HG03571 (cell line): Measurements from ENCODE around the gene PRM2.

ENCODE experiments used
- ATAC-seq: cut with Tn5 transposase; IDR thresholded peaks from one replicate; pipeline ENCODE4 v1.9.1; 2021; ENCODE audit not compliant: unreplicated experiment

The PRM2 gene, protein sequence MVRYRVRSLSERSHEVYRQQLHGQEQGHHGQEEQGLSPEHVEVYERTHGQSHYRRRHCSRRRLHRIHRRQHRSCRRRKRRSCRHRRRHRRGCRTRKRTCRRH

DNA sequence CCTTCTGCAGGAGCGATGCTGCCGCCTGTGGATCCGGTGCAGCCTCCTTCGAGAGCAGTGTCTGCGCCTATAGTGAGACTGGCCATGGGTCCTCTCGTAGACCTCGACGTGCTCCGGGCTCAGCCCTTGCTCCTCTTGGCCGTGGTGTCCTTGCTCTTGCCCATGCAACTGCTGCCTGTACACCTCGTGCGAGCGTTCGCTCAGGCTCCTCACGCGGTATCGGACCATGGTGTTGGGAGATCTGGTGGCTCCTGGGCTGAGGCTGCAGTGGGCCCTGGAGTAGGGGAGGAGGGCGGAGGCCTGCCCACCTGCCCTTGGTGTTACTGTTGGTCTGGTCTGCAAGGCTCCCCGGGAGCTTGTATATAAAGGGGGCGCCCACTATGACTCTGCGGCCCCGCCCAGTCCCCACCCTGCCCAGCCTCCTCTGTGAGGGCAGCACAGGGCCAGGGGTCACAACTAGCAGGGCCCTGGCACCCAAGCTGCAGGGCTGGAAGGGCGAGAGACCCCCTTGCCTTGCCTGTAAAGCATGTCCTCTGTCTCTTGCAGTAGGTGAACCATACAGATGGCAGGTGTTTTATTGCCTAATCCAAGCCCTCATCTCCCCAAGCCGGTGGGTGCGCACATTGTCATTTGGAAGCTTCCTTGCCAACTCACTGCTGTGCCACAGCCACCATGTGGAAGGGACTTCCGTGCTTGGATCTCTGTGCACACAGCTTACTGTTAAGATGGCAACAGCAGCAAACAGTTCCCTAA, at the start of gene PRM2:
PRM2 (minus strand) TSS at position 338 of the 753 bp plus-strand sequence; CDS start at position 228, 110 bp downstream.
- ATAC-seq, result no peak

DNA sequence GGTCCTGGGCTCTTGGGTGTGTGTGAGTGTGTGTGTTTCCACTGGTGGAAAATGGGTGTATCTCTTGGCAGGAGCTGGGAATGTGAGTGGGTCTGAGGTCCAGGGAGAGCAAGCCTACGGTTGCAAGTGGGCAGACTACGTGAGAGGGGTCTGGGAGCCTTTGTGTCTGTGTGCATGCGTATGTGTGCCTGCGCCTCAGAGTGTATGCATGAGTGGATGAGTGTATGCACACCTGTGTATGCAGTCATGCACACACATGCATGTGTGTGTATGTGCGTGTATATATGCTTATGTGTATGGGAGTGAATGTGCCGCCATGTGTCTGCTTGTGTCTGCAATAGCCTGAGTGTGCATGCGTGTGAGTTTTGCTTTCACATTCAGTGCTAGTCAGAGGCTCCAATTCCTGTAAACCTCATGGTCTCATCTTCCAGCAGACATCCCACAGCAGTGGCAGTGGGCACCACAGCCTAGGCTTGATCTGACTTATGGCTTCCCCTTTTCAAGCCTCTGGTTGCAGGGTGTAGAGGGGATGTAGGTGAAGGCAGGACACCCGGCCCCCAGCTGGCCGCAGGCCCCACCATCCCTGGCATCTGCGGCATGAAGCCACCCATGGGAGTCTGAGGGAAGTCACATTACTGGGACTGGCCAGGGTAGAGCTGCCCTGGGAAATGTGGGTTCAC, 49.3 kb upstream of the PRM2 start:
- no peak for ATAC-seq

DNA sequence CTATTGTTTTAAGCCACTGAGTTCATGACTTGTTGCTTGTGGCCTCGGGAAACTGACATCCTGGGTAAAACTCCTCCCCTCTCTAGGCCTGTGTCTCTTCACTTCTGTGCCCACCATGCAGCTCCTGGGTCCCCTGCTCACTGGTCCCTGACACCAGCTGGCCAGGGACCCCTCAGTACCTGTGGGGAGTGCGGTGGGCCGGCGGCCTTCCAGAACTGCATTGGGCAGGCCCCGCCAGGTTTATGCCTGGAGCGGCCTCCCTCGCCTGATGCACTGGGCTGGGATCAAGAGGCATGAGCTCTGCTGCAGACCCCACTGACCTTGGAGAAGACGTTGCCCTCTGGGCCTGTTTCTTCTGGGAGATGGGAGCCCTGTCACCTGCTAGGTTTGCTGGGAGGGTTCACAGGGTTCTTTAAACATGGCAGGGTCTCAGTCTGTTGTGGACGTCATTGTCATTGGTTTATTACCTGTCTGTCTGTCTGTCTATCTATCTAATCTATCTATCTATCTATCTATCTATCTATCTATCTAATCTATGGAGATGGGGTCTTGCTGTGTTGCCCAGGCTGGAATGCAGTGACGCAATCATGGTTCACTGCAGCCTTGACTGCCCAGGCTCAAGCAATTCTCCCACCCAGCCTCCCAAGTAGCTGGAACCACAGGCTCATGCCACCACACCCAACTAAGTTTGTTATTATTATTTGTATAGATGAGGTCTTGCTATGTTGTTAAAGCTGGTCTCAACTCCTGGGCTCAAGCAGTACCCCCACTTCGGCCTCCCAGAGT, 47.5 kb upstream of the PRM2 start:
- no peak for ATAC-seq

DNA sequence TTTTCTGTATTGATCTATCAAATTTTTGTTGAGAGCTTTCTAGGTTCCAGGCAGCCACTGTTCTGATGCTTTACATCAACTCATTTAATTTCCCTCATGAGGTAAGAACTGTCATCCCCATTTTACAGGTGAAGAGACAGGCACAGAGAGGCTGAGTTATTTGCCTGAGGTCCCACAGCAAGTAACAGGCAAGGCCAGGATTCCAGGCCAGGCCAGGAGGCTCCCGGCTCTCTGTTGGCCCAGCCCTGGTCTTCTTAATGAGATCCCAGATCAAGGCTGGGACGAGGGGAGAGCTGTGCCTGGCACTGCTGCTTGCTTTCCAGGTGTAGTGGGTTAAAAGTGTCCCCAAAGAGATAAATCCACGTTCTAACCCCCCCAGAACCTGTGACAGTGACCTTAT, 46.5 kb upstream of the PRM2 start:
- no peak for ATAC-seq

DNA sequence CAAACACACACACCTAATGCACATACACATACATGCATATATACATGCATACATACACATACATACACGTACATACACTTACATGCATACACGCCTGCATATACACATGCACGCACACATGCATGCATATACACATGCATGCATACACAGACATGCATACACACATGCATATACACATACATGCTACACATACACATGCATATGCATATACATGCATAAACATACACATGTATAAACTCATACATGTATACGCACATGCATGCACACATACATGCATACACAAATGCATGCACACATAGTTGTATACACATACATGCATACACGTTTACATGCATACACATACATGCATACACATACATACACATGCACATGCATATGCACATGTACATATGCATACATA, 45.4 kb upstream of the PRM2 start:
- no peak for ATAC-seq

DNA sequence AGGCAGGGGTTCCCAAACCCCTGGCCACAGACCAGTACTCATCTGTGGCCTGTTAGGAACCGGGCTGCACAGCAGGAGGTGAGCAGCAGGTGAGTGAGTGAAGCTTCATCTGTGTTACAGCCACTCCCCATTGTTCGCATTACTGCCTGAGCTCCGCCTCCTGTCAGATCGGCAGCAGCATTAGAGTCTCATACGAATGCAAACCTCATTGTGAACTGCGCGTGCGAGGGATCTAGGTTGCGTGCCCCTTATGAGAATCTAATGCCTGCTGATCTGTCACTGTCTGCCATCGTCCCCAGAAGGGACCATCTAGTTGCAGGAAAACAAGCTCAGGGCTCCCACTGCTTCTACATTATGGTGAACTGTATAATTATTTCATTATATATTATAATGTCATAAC, 43.9 kb upstream of the PRM2 start:
- no peak for ATAC-seq

DNA sequence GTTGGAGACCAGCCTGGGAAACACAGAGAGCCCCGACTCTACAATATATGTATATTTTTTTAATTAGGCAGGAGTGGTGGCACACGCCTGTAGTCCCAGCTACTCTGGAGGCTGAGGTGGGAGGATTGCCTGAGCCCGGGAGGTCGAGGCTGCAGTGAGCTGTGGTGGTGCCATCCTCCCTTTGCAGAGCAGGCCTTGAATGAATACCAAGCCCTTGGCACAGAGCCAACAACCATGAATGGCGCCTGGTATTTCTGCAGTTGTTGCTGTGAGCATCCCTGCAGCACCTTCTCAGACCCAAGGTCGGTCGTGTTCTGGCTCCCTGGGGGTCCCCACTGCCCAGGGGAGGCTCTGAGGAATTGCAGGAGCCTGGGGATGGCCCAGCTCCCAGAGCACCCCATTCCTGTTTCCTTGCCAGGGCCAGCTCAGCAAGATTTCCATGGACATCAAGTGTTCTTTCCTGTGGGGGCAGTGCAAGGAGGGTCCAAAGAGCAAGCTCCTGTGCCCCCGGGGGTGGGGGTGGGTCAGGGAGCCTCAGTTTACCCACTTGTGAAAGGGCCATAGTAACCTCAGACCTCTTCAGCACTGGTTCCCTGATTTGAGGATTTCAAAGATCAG, 43.4 kb upstream of the PRM2 start:
- ATAC-seq, result no peak

DNA sequence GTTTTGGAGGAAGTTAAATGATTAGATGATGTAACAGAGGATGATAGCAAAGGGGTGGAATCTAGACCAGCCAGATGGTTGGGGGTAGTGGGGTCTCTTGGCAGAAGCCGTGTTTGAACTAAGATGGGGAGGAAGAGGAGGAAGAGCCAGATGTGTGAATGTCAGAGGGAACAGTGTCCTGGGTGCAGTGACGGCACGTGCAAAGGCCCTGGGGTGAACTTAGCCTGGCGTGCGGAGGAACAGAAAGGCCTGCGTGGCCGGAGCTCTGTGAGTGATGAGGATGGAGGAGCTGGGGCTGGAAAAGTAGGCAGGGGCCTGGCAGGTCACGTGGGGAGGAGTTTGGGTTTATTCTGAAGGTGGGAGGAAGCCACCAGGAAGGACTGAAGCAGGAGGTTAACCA, 42.5 kb upstream of the PRM2 start:
- ATAC-seq, result no peak

DNA sequence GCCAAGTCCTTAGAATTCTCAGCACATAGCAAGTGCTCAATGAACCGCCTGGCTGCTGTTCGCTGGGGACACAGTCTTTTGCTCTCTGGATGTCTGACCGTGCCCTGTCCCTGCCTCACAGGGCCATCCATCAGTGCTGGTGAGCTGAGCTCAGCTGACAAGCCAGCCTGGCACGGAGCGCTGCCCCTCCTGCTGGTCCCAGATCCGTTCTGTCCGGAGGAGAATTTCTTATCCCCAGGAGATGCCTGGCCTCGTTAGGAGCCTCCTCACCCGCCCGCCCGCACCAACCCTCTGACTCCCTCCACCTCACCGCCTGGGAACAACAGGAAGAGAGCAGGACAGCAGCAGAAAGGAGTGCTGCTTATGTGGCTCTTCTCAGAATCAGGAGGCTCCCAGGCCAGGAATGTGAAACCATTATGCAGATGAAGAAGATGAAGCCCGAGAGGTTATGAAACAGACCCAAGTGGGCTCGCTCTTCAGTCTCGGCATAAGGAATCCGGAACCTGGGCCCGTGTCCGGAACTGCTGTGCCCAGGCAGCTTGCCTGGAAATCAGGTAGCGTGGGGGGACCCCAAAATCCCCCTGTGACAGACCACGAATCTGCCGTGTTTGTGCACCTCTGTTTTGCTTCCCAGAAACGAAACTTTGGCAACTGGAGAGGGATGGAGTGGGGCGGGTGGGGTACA, 40.2 kb upstream of the PRM2 start:
- no peak for ATAC-seq

DNA sequence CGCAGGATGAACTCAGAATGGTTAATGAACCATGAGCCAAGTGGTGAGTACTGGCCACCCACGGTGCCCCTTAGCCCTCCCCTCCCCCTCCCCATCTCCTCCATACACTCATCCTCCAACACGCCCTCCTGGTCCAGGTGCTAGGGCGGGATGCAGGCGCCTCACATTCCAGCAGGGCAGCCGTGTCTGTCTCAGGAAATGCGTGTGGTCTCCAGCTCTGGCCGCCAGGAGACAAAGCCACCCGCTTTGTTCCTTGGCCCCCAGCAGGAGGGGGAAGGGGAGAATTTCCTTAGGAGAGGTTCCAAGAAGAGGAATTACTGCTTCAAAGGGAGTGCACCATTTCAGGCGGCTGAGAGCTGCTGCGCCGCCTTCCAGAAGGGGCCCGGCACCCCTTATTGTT, 39.2 kb upstream of the PRM2 start:
- ATAC-seq, result no peak

DNA sequence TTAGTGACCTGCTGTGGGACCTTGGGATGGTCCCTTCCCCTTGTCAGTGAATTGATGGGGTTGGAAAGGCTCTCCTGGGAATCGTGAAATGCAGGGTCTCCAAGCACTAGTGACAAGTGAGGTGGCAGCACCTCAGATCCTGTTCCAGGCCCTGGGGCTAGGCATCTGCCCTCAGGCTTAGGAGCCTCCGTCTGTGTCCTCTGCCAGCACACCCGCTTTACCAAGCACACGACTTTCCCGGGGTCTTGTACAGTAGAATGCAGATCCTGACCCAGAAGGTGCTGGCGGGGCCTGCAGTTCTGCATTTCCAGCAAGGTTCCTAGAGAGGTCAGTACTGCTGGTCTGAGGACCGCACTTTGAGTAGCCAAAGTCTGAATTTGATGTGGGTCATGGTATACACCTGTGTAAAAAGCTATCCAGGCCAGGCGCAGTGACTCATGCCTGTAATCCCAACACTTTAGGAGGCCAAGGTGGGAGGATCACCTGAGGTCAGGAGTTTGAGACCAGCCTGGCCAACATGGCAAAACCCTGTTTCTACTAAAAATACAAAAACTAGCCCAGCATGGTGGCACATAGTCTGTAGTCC, 38.1 kb upstream of the PRM2 start:
- ATAC-seq, result no peak

DNA sequence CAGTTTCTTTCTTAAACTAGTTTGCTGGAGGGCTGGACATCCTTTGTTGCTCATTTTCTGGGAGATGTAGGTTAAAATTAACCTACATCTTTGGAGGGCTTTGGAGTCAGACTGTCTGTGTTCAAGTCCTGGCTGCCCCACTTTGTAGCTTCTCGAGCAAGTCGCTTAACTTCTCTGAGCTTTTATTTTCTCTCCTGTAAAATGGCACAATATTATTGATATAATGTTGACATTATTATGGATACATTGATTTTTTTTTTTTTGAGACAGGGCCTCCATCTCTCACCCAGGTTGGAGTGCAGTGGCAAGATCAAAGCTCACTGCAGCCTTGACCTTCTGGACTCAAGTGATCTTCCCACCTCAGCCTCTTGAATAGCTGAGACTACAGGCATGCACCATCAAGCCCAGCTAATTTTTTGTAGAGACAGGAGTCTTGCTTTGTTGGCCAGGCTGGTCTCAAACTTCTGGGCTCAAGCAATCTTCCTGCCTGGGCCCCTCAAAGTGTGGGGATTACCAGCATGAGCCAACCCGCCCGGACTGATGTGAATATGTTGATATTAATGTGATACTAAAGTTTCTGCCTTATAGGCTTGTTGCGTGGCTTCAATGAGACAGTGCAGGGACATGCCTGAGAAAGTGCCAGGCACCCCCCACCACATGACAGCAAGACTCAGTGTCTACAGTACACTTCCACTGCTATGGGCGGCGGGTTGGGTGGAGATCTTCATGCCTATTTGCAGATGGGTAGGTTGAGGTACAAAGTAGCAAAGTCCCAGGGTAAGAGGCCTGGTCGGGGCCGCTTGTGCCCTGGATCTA, 37.4 kb upstream of the PRM2 start:
- no peak for ATAC-seq

DNA sequence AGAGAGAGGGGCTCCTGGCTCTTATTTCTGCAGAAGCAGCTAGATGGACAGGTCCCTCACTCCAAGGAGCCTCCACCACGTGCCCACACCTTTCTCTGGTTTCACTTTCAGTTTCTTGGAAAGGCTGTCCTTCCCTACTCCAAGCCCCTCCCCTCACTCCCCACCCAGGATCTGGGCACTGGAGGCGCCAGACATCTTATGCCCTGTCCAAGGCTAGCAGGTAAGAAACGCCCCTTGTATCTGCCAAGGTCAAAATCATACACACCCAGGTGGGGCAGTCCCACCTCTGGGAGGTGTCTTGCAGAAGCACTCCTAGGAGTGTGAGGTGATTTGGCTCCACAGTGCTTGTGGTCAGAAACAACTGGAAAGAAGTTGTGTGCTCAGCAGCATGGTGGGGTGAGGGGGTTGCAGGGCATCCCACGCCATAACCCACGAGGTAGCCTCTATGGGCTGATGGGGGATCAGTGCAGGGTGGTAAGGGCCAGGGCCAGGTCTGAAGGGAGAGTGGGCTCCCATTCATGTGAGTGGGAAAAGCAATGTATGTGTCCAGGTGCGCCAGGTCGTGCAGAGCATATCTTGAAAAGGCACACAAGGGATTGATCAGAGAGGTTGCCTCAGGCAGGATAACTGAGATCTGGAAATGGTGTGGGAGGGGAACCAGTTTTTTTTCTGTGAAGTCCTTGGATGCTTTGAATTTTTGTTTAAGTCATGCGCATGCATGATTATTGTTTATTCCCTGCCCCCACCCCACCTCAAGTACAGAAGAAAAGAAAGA, 36.6 kb upstream of the PRM2 start:
- ATAC-seq, result no peak

DNA sequence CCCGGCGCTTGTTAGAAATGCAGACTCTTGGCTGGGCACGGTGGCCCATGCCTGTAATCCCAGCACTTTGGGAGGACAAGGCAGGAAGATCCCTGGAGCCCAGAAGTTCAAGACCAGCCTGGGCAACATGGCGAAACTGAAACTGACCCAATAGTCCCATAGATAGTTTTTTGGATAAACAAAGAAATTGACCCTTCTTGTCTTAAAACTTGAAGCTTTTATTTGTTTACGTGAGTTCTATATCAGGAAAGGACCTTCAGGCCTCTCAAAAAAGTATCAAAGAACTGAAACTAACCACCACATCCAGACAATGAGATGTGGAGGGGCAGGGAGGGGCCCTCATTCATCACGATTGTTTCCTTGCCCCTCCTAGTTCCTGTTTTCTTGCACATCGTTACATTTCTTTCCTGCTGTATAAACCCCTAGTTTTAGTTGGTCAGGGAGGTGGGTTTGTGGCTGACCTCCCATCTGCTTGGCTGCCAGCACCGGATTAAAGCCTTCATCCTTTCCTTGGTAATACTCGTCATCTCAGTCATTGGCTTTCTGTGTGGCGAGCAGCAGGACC, 34.8 kb upstream of the PRM2 start:
- peak; percentile 41 for ATAC-seq

DNA sequence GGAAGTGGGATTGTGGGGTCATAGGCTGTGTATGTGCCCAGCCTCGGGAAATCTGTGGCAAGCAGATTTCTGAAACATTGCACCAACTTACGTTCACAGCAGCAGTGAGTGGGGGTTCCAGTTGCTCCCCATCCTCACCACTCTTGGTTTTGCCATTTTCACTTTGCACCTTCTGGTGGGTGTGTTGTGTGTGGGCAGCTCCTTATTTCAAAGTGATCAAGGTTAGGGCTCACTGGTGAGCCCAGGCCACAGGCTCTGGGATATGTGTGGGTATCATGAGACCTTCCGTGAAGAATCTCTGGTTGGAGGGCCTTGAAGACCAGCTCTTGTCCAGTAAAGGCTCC, 34.3 kb upstream of the PRM2 start:
- no peak for ATAC-seq

DNA sequence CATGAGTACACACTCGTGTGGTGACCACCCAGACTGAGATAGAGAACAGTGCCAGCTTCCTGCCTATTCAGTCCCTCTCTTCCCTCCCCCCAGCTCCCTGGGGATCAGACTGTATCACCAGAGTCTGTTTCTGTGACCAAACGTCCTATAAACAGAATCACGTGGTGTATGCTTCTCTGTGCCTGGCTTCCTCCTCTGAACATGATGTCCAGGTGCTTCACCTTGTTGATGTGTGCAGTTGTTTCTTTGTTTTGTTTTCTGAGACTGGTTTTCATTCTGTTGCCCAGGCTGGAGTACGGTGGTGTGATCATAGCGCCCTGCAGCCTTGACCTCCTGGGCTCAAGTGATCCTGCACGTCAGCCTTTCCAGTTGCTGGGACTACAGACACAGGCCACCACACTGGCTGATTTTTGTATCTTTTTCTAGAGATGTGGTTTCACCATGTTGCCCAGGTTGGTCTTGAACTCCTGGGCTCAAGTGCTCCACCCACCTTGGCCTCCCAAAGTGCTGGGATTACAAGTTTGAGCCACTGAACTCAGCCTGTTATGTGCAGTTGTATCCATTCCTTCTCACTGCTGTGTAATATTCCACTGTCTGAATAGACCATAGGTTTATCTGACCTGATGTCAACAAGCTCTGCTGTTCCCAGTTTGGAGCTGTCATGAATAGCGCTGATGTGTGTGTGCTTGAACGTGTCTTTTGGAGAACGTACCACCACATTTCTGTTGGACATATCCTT, 33.8 kb upstream of the PRM2 start:
- no peak for ATAC-seq

DNA sequence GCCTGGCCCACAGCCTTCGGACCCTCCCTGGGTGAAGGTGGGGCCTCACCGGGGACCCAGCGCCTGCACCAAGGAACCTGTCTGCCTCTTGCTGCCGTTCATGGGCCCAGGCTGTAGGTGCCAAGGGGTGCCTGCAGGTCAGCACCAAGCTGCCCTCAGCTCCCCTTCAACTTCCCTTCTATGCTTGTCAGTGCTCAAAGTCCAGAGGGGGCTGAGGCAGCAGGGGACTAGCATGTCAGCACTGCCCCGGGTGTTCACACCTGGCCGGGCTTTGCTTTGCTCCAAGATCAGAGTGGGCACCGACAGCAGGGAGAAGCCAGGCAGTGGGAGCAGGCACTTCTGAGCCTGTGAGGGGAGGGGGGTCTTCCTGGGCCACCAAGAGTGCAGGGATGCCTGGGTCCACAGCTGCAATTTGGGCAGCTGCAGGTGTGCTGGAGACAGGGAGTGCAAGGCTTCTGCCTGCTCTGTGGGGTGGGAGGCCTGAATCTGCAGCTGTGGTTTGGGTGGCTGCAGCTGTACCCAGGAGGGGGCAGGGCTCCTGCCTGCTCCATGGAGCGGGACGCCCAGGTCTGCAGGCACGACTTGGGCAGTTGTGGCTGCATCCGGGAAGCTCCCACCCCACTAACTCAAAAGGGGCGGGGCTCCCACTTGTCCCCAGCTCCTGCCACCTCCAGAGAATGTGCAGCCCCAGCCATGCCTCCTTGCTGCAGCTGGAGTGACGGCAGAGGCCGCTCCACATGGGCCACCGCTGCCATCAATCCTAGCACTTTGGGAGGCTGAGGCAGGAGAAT, 32.4 kb upstream of the PRM2 start:
- no peak for ATAC-seq
